Naive thymus-derived CD8-positive, alpha-beta T cell (primary cell): ENCODE measurements around the gene CT45A1. TPM values are rescaled to one million over a fixed set of nuclear protein-coding genes. Genes with fewer than 3 reads are reported as not detected.
"Not testable (repeated sequence)": the region's sequence is repeated elsewhere in the genome, so short reads cannot be mapped to it uniquely, and the experiment has no call there.

Experiments used
- ATAC-seq, 2 donors: fragments of 150-1000 bp; cut with Tn5 transposase in 1 of 2; sonication (Bioruptor Pico), chemical (Tn5 transposase) in 1 of 2; 1 replicate in 1 of 2; 2 replicates in 1 of 2; pipeline ENCODE4 v1.10.0; 2021; ENCODE audit warnings: mild to moderate bottlenecking in 2 of 2, moderate library complexity in 2 of 2
- POLR2A ChIA-PET: fragments of 350-600 bp; sonication (Branson Sonifier 250); formaldehyde crosslinking; loops from one replicate; lab custom pipeline; 2021; ENCODE audit warnings: antibody characterized with exemption; lab: Charles Lee
- DNase-seq, 10 donors: peaks; one replicate each; pipeline versions ENCODE4 v3.0.0 to v3.0.0-alpha.2; 2020 to 2022
- H3K27ac Mint-ChIP-seq, 10 donors: one replicate each; pipeline ENCODE4 v1.8.0; 2020 to 2022; ENCODE audit warnings: mild to moderate bottlenecking in 10 of 10, mixed read lengths in 10 of 10, moderate library complexity in 4 of 10, inconsistent platforms in 1 of 10
- H3K27me3 Mint-ChIP-seq, 5 donors: one replicate each; pipeline ENCODE4 v1.8.0; 2021 to 2022; ENCODE audit warnings: mixed read lengths in 5 of 5
- H3K36me3 Mint-ChIP-seq, 3 donors: one replicate each; pipeline ENCODE4 v1.8.0; 2020 to 2022; ENCODE audit warnings: mixed read lengths in 3 of 3, mild to moderate bottlenecking in 2 of 3, inconsistent platforms in 1 of 3
- H3K4me1 Mint-ChIP-seq, 4 donors: one replicate each; pipeline ENCODE4 v1.8.0; 2021 to 2022; ENCODE audit warnings: mixed read lengths in 4 of 4
- H3K4me3 Mint-ChIP-seq, 10 donors: one replicate each; pipeline ENCODE4 v1.8.0; 2020 to 2022; ENCODE audit warnings: mild to moderate bottlenecking in 10 of 10, mixed read lengths in 10 of 10, moderate library complexity in 6 of 10, inconsistent platforms in 1 of 10
- H3K9me3 Mint-ChIP-seq, 9 donors: one replicate each; pipeline ENCODE4 v1.8.0; 2020 to 2022; ENCODE audit warnings: mixed read lengths in 9 of 9, mild to moderate bottlenecking in 3 of 9, inconsistent platforms in 1 of 9, moderate library complexity in 1 of 9
- polyA plus RNA-seq, 3 donors: library from polyadenylated mRNA; unstranded; fragments of 300-500 nt; fragmentation: Illumina TruSeq; gene quantifications; one replicate each; pipeline ENCODE4 v1.2.3, GENCODE V29; 2021
- total RNA-seq, 8 experiments: library from RNA in 2 of 8; stranded (reverse) in 2 of 8; gene quantifications; one replicate each; pipeline ENCODE4 v1.2.3 and lab custom pipeline; 2021 to 2026

The CT45A1 gene, protein sequence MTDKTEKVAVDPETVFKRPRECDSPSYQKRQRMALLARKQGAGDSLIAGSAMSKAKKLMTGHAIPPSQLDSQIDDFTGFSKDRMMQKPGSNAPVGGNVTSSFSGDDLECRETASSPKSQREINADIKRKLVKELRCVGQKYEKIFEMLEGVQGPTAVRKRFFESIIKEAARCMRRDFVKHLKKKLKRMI
- not detected for total RNA-seq
- polyA plus RNA-seq, result not detected
- total RNA-seq (lab: John Stamatoyannopoulos, UW), result 0 reads per million in 6 experiments

GRCh38 chrX:135713183-135713689 lies at the start of gene CT45A1:
Gene CT45A1 (plus strand): TSS chrX:135713639. CDS start chrX:135718941, 5,302 bp downstream.
- H3K36me3 Mint-ChIP-seq, H3K9me3 Mint-ChIP-seq, POLR2A ChIA-PET, H3K4me1 Mint-ChIP-seq, H3K4me3 Mint-ChIP-seq, ATAC-seq, H3K27me3 Mint-ChIP-seq, DNase-seq: not testable (repeated sequence)
- H3K27ac Mint-ChIP-seq, result peak within 1 kb of the TSS in 1 of 10 donors; percentile 29

DNA sequence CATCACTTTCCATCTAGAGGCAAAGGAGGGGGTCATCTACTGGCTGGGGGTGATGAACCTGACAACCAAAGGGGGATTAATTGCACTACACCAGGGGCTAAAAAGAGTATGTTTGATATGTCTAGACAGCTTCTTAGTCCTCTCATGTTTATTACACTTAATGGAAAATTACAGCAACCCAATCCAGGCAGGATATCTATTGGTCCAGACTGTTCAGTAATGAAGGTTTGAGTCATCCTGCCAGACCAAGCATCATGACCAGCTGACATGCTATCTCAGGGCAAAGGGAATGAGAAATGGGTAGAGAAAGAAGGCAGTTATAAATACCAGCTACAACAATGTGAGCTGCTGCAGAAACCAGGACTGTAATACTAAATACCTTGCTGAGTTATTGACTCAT lies 40.5 kb upstream of the CT45A1 start:
- H3K27me3 Mint-ChIP-seq, H3K36me3 Mint-ChIP-seq, H3K4me1 Mint-ChIP-seq, H3K4me3 Mint-ChIP-seq, ATAC-seq, H3K27ac Mint-ChIP-seq, DNase-seq, POLR2A ChIA-PET, H3K9me3 Mint-ChIP-seq: not testable (repeated sequence)

DNA sequence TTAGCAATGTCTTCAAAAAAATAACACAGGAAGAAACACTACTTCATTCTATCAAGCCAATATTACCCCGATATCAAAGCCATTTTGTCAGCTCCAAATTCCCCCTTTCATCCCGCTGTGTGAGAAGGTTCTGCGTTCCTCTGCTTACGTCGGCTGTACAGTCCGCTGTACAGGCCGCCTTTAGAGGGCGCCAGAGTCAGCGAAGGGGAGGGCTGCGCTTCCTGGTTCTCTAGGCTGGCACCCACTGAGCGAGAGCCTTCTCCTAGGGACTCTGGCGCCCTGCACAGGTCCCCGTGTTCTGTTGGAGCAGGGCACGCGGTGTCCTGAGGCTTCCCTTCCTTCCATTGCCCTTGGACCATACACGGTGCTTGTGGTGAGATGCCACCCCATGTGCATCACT lies 25.3 kb upstream of the CT45A1 start:
- Mint-ChIP-seq H3K27ac (no peak overlapping the region), H3K4me1 (no peaks in the 10 kb centered on the region), H3K36me3 (no peaks in the 10 kb centered on the region), H3K27me3 (peaks cover 0 to 10% (median 3%) of the 10 kb centered on the region in 5 donors), H3K9me3 (no peaks in the 10 kb centered on the region), H3K4me3 (no peak overlapping the region)
- no peak for DNase-seq
- ATAC-seq, result no peak
- POLR2A ChIA-PET, result no interaction called here

DNA sequence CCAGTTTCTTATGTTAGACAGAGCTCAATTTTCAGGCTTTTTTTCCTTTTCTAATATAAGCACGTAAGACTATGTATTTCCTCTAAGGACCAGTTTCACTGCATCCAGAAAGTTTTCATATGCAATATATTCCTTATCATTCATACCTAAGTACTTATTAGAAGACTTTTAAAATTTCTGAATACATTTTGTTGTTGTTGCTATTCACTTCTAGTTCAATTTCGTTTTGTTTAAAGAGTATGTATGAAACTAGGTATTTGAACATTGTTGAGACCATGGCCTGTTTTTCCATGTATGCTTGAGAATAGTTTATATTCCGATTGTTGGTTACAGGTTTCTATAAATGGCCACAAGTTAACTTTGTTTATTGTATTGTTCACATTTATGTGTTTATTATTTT lies 18.0 kb upstream of the CT45A1 start:
- no peaks in the 10 kb centered on the region for H3K36me3 Mint-ChIP-seq
- no peaks in the 10 kb centered on the region for H3K4me1 Mint-ChIP-seq
- H3K9me3 Mint-ChIP-seq, result no peaks in the 10 kb centered on the region
- ATAC-seq (no peak), DNase-seq (no peak)
- no peak overlapping the region for H3K4me3 Mint-ChIP-seq
- no peak overlapping the region for H3K27ac Mint-ChIP-seq
- POLR2A ChIA-PET, result no interaction called here
- peaks cover 0 to 15% (median 5%) of the 10 kb centered on the region in 5 donors for H3K27me3 Mint-ChIP-seq

DNA sequence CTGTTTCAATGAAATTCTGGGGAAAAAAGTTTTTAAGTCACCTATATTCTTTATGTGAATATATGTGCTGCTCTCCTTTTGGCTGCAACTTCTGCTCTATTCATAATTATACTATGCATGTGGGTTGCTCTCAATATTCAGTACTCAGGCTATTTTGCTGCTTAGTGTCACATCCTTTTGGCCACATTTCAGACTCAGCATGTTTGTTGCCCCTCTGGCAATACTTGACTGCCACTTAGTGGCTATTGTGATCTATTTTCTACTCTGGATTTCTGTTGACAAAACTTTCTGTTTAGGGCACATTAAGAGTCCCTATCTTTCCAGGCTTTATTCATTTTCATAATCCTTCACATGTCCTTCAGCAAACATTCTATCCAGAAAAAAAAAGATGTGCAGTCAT lies 15.8 kb upstream of the CT45A1 start:
- Mint-ChIP-seq H3K4me3 (no peak overlapping the region), H3K4me1 (no peaks in the 10 kb centered on the region), H3K27ac (no peak overlapping the region), H3K27me3 (peaks cover 0 to 11% (median 5%) of the 10 kb centered on the region in 5 donors), H3K36me3 (no peaks in the 10 kb centered on the region), H3K9me3 (no peaks in the 10 kb centered on the region)
- ATAC-seq, result no peak
- peak in 1 of 10 donors; percentile 1 for DNase-seq
- POLR2A ChIA-PET, result no interaction called here

DNA sequence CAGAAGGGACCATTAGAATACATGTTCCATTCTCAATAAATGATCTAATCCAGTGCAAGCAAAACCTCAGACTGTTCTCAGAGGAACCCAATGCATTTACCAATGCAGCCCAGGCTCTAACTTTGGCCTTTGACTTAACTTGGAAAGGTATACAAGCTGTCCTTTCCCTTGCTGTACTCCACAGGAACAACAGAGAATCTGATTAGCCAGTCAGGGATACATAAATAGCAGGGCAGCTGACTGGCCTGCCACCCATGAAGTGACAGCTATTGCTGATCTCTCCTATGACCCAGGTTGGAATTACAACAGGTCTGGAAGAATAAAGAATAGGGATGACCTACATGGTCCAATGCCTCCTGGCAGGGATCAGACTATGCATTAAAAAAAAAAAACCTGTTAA lies 14.5 kb upstream of the CT45A1 start:
- no peak overlapping the region for H3K4me3 Mint-ChIP-seq
- ATAC-seq, result no peak

DNA sequence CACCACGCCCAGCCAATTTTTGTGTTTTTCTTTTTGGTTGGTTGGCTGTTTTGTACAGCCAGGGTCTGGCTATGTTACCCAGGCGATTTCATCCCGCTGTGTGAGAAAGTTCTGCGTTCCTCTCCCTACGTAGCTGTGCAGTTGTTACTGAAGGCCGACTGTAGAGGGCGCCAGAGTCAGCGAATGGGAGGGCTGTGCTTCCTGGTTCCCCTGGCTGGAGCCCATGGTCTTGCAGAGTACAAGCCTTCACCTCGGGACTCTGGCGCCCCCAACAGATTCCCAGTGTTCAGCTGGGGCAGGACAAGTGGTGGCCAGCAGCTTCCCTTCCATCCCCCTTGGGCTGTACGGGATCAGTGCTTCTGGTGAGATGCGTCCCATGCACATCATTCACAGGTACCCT lies 5.6 kb upstream of the CT45A1 start:
- Mint-ChIP-seq H3K9me3 (no peaks in the 10 kb centered on the region), H3K36me3 (no peaks in the 10 kb centered on the region), H3K27ac (no peak overlapping the region), H3K27me3 (peaks cover 0 to 5% (median 0%) of the 10 kb centered on the region in 5 donors), H3K4me3 (no peak overlapping the region), H3K4me1 (no peaks in the 10 kb centered on the region)
- POLR2A ChIA-PET, result no interaction called here
- no peak for ATAC-seq
- DNase-seq, result peak in 1 of 10 donors; percentile 4

More for the DNA sequence above, 14.5 kb upstream of the CT45A1 start:
- Mint-ChIP-seq H3K4me1 (no peaks in the 10 kb centered on the region), H3K27ac (no peak overlapping the region), H3K9me3 (no peaks in the 10 kb centered on the region), H3K36me3 (no peaks in the 10 kb centered on the region), H3K27me3 (peaks cover 0 to 11% (median 5%) of the 10 kb centered on the region in 5 donors)
- DNase-seq, result no peak
- POLR2A ChIA-PET, result no interaction called here

DNA sequence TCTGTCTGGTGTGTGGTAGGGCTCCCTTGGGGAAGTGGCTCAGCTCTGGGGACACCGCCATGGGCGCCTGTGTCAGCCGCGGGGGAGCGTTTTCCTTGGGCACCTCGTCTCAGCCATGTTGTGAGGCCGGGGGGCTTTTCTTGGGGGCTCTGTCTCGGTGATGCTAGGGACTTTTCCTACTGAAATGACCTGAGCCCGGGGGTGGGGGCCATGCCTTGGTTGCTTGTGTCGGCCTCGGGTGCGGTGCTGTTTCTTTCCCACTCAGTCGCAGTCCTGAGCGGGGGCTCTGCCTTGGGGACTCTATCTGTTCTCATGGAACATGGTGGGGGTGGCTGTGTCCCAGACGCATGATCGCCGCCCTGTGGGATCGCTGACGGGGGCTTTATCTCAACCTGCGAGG lies 356 bp downstream of the CT45A1 start:
- ATAC-seq (no peak), DNase-seq (no peak)
- Mint-ChIP-seq H3K4me3 (no peak overlapping the region), H3K36me3 (no peaks in the 10 kb centered on the region), H3K9me3 (no peaks in the 10 kb centered on the region), H3K4me1 (no peaks in the 10 kb centered on the region), H3K27ac (no peak overlapping the region), H3K27me3 (no peaks in the 10 kb centered on the region)
- POLR2A ChIA-PET, result no interaction called here

GRCh38 chrX:135734666-135735065 lies 21.2 kb downstream of the CT45A1 start:
- H3K4me3 Mint-ChIP-seq, POLR2A ChIA-PET, H3K27ac Mint-ChIP-seq, DNase-seq, H3K27me3 Mint-ChIP-seq, H3K9me3 Mint-ChIP-seq, ATAC-seq, H3K36me3 Mint-ChIP-seq, H3K4me1 Mint-ChIP-seq: not testable (repeated sequence)

DNA sequence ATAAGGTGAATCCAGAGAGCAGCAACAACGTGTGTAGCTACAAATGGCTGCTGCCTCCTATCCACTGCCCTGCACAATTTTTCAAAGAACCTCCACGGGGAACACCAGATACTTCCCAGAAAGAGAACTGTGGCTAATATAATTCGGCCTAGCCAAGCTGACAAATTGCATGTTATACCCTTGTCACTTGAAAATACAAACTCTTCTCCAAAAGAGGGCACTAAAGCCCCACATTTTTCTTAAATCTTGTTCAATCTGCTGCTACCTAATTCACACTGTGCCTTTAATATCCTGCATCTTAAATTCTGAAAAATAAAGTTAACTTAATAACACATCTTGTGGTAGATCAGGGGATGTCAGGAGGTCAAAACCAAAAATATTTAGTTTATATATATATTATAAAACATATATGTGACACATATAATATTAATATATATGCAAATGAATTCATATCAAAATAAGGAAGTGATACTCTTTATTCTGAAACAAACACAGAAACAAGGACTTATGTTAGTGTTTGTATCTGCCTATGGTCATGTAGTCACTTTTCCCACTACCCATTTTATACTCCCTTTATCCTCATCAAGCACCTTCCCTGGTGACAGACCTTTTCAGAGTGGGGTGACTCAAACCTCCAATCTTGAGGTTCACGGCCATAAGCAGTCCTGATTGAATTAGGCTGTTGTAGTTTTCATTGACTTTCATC lies 24.1 kb downstream of the CT45A1 start:
- POLR2A ChIA-PET, result no interaction called here
- ATAC-seq (no peak), DNase-seq (no peak)
- Mint-ChIP-seq H3K9me3 (no peaks in the 10 kb centered on the region), H3K36me3 (no peaks in the 10 kb centered on the region), H3K27ac (no peak overlapping the region), H3K27me3 (no peaks in the 10 kb centered on the region), H3K4me1 (peaks cover 0 to 2% (median 0%) of the 10 kb centered on the region in 4 donors), H3K4me3 (no peak overlapping the region)

DNA sequence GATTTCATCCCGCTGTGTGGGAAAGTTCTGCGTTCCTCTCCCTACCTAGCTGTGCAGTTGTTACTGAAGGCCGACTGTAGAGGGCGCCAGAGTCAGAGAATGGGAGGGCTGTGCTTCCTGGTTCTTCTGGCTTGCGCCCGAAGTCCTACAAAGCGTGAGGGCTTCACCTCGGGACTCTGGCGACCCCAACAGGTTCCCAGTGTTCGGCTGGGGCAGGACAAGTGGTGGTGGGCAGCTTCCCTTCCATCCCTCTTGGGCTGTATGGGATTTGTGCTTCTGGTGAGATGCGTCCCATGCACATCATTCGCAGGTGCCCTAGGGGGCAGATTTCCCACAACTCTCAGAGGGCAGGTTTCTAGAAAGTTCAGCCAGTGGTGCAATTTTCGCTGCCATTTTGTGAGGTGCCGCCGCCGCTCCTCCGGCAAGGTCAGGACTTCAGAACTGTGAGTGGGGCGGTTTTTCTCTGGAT lies 27.3 kb downstream of the CT45A1 start:
- Mint-ChIP-seq H3K4me3 (peak overlapping the region in 5 of 10 donors; percentile 9 to 55 (median 24)), H3K4me1 (peaks cover 0 to 2% (median 0%) of the 10 kb centered on the region in 4 donors), H3K36me3 (no peaks in the 10 kb centered on the region), H3K27ac (no peak overlapping the region), H3K27me3 (no peaks in the 10 kb centered on the region), H3K9me3 (no peaks in the 10 kb centered on the region)
- ATAC-seq (peak; percentile 55 to 62), DNase-seq (peak; percentile 4 to 63 (median 17))
- POLR2A ChIA-PET, result no interaction called here

DNA sequence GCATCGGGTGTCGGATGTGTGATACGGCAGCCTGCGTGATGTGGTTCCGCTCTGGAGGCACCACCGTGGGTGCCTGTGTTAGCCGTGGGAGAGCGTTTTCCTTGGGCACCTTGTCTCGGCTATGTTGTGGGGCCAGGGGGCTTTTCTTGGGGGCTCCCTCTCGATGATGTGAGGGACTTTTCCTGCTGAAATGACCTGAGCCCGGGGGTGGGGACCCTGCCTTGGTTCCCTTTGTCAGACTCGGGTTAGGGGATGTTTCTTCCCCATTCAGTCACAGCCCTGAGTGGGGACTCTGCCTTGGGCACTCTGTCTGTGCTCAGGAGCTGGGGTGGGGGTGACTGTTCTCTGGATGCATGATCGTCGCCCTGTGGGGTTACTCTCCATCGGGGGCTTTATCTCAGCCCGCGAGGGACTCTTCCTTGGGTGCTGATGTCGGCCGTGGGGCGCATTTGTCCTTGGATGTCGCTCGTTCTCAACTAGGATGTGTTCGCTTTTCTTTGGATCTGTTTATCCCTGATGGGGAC lies 27.8 kb downstream of the CT45A1 start:
- no peak overlapping the region for H3K4me3 Mint-ChIP-seq
- DNase-seq (no peak), ATAC-seq (no peak)
- POLR2A ChIA-PET, result no interaction called here
- H3K9me3 Mint-ChIP-seq, result no peaks in the 10 kb centered on the region
- H3K27ac Mint-ChIP-seq, result no peak overlapping the region
- no peaks in the 10 kb centered on the region for H3K36me3 Mint-ChIP-seq
- peaks cover 0 to 2% (median 0%) of the 10 kb centered on the region in 4 donors for H3K4me1 Mint-ChIP-seq
- H3K27me3 Mint-ChIP-seq, result no peaks in the 10 kb centered on the region

DNA sequence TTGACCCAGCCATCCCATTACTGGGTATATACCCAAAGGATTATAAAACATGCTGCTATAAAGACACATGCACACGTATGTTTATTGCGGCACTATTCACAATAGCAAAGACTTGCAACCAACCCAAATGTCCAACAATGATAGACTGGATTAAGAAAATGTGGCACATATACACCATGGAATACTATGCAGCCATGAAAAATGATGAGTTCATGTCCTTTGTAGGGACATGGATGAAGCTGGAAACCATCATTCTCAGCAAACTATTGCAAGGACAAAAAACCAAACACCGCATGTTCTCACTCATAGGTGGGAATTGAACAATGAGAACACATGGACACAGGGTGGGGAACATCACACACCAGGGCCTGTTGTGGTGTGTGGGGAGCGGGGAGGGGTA lies 31.3 kb downstream of the CT45A1 start:
- H3K9me3 Mint-ChIP-seq, H3K27me3 Mint-ChIP-seq, H3K4me1 Mint-ChIP-seq, ATAC-seq, H3K4me3 Mint-ChIP-seq, POLR2A ChIA-PET, DNase-seq, H3K27ac Mint-ChIP-seq, H3K36me3 Mint-ChIP-seq: not testable (repeated sequence)
